Hematopoietic multipotent progenitor cell treated with erythropoietin and hydrocortisone succinate and interleukin-3 and kit ligand, for 4 days (in vitro differentiated cells): ENCODE data around the gene ROGDI.

Experiments used
- DNase-seq: peaks from one replicate; pipeline ENCODE4 v3.0.0-alpha.2; 2015

ROGDI gene

DNA sequence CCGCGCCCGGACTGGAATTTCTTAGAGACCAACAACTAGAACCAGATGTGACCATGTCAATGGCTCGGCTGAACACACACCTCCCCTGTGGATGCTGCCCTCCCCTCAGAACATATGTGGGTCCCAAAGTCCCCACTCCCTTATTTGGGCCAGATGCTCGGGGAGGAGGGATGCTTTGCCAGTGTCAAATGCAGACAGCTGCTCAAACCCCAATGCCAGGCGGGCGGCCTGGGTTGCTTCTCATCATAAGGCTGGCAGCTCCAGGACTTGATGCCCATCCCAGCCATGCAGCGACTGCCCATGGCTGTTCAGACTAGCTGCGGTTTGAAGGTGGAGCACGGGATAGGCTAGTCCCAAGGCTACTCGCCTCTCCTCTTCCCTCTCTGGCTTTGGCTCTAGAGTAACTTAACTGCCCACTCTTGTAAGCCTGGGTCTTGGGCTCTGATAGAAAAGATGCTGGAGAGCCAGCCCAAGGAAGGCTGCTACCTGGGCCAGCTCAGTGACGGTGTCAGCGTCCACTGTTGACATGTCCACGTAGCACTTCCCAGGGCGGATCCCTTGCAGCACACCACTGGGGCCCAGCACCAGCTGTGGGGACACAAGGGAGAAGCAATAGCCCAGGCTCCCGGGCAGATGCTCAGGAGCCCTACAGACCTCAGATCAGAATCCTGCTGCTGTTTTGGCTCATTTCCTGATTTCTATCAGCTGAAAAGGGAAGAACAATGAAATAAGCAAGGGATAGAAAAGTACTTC lies 11.0 kb upstream of the ROGDI start:
- DNase-seq: no peak

DNA sequence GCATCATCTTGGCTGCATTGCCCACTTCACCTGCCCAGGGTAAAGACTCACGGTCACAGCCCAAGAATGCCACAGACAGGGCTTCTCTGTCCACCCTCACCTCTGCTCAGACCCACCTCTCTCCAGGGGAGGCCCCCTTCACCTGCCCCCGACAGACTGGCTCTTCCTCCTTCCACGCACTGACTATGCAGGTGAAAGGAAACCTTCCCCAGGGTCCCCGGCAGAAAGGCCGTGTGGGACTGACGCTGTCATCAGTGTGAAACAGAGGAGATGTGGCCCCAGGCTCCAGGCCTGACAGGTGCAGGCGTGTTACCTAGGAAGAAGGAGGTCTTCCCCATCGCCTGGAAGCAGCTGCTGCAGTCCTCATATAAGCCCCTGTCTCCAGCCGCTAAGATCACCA lies 9.3 kb upstream of the ROGDI start:
- no peak for DNase-seq

GRCh38 chr16:4811242-4811641 lies 8.8 kb upstream of the ROGDI start:
- DNase-seq: no peak

DNA sequence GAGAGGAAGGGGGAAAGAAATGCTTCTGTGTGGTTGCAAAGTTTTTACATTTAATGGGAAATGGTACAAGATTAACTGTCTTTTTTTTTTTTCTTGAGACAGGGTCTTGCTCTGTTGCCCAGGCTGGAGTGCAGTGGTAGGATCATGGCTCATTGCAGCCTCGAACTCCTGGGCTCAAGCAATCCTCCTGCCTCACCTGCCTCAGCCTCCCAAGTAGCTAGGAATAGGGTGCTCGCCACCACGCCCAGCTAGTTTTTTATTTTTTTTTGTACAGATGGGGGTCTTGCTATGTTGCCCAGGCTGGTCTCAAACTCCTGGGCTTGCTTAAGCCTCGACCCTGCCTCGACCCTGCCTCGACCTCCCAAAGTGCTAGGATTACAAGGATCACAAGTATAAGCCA lies 3.8 kb upstream of the ROGDI start:
- no peak for DNase-seq

GRCh38 chr16:4805231-4805630 lies 2.8 kb upstream of the ROGDI start:
- DNase-seq: no peak

- no peak for DNase-seq
Measured at GRCh38 chr16:4803898-4804762, 1.7 kb upstream of the ROGDI start.

DNA sequence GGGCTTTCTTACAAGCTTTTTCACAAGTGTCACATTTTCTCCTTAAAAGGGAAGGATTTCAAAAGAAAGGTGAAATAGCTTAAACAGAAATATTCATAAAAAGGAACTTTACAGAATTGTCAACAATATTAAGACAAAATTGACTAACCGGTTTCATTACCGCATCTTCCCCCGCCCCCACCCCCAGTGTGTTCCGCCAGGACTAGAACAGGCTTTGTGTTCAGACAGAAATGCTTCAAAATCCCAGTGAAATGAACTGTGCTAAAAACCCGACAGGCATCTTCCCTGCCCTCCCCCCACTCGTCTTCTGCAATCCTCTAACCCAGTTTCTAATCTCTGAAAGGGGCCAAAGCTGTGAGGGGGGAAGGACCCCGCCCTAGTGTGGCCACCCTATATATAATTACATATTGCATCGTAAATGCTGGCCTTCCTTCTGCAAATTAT lies 990 bp upstream of the ROGDI start:
- peak; percentile 27 for DNase-seq

GRCh38 chr16:4802659-4803287 lies 340 bp upstream of the ROGDI start:
- DNase-seq: peak; percentile 96

DNA sequence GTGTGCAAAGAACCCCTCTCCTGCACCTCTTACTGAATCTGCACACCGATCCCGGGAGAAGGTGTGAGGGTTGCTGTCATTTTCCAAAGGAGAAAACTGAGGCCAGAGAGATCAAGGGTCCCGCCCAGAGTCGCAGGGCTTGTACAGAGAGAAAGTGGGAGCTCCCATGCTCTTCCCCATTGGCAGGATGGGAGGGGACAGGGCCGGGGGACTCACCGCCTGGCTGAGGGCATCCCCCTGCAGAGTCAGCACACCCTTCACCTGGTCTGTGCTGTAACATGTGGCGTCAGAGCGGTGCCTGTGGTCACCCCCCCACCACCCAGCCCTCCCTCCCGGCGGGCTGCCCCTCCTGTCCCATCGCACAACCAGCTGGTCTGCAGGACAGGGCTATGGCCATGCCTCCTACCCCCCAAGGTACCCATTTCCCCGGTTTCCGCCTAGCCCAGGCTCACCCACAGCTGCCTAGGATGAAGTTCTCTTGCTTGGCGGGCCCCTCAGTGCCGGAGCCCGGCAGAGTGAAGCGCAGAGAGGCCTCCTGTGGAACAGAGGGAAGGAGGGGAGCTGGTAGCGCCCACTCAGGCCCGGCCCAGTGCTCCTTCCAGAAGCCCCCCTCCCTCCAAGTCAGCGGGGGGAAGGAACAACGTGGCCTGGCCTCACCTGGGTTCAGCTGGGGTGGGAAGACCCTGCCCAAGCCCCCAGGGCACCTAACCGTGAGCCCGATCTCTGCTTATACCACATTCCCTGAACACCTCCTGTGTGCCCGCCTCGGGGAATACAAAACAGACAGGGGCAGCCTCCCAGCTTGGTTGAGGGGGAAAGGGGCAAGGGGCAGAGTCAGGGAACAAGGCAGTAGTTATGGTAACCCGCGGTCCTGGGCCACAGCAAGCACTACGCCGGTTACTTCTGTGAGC lies 1.1 kb downstream of the ROGDI start:
- DNase-seq: peak; percentile 15

GRCh38 chr16:4800290-4801041 lies 2.0 kb downstream of the ROGDI start:
- DNase-seq: peak; percentile 62

DNA sequence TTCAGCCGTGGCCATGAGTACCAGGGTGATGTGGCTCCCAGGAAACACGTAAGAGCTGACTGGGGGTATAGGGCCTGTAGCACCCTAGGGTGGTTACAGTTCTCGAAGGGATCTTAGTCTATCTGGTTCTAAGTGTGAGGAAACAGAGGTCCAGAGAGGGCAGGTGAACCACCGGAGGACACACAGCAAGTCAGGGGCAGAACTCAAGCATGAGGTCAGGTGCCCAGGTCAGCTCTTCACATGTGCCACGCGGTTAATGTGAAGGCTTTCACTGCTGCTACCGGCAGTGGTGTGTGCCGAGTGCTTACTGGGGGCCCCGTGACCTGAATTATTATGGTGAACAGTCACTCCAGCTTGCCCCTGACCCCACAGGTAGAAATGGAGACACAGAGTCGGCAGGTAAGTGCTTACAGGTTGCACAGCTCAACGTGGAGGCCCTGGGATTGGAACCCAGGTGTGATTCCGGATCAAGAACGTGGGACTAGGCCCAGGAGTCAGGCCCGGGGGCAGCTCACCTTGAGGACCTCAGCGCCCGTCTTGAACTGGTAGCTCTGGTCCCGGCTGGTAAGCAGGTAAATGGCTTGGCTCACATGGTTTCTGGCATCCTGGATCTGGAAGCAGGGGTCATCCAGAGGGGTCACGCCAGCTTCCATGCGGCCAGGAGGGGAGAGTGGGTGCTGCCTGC lies 3.1 kb downstream of the ROGDI start:
- DNase-seq: no peak

- DNase-seq: no peak
Measured at GRCh38 chr16:4798456-4798855, 4.0 kb downstream of the ROGDI start.

GRCh38 chr16:4797805-4798252 lies 4.6 kb downstream of the ROGDI start:
- no peak for DNase-seq

DNA sequence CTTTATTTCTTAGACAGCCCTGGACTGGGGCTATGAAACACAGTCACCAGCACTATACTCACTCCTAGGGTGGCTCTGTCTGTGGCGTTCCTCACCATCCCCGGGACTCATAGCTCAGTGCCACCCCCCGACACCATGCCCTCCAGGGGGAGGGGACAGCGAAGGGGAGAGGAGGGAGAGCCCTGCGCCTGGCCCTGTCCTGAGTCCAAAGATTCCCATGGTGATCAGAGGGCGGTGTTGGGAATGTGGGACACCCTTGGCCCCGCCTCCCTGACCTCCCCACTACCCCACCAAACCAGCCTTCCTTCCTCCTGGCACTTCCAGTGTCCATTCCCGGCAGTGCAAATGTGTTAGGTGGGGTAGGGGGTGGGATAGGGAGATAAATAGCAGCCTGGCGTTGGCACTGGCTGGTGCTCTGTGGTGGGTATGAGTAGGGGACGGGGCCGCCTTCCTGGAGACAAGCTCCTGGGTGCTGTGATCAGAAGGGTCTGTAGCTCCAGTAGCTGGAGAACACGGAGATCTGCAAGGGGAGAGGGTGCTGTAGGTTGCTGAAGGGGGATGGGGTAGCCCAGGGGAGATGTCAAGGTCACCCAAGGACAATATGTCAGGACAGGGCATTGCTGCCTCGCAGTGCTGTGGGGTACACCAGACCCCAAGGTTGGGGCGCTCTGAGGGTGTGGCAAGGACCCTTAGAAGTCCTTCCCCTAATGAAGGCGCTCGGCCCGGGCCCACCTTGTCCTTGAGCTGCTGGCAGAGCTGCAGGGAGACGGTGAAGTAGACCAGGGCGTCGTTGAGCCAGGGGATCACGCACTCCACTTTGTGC lies 5.2 kb downstream of the ROGDI start:
- no peak for DNase-seq

- no peak for DNase-seq
Measured at GRCh38 chr16:4795828-4796572, 6.4 kb downstream of the ROGDI start.

DNA sequence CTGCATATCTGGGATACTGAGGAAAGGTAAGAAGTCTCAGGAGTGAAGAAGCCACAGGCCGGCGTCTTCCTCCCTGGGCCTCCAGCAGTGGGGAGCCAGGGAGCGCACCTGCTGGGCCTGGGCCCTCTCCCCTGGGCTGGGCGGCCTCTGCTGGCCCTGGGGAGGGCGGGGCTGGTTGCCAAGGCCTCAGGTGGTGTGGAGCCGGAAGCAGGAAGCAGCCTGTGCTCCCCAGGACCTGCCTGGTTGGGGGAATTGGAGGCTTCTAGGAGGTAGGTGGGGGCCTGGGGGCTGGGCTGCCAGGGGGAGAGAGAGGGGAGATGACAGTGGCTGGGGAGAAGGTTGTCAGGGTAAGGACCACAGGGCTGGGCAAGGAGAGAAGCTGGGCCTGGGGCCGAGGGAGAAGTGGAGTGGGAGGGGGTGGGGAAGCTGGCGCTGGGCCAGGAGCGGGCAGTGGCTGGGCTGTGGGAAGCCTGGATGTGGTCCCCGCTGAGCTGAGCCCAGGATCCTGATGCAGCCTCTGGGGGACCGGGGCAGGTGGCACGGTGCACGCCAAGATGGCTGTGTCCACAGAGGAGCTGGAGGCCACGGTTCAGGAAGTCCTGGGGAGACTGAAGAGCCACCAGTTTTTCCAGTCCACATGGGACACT lies 7.1 kb downstream of the ROGDI start, which contains the start of gene SMIM22:
TSS of gene SMIM22 (plus strand) at position 189 of the 647 bp plus-strand sequence. CDS start at position 555, 366 bp downstream.
- DNase-seq: no peak

GRCh38 chr16:4792951-4793513 lies 9.4 kb downstream of the ROGDI start:
- no peak for DNase-seq

DNA sequence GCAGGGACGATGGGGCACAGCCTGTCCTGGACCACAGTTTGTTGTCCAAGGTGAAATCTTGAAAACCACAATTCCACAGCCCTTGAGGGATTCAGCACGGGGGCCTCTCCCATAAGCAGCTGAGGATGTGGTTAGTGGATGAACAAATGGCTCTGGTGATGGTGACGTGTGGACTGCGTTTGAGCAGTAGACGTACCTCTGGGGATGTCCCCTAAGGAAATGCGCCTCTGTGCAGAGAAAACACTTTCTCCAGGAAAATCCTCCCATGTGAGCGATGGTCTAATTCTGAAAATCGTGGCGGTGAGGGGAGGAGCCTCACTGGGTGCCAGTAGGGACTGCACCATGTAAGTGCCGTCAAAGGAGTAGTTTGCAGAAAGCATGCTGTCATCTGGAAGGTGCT lies 11.6 kb downstream of the ROGDI start:
- DNase-seq: no peak
